Endothelial cell of umbilical vein (primary cell): ENCODE results near the gene DGKH.

Source experiments
- CTCF ChIP-seq, 2 donors: IDR thresholded peaks; 1 replicate in 1 of 2; 2 replicates in 1 of 2; pipeline ENCODE4 v1.5.1; 2011; ENCODE audit warnings: low read length in 2 of 2, mild to moderate bottlenecking in 2 of 2, moderate library complexity in 2 of 2, control low read depth in 1 of 2, inconsistent platforms in 1 of 2, low read depth in 1 of 2; ENCODE audit not compliant: insufficient read depth in 1 of 2; ENCODE audit errors: extremely low read depth in 1 of 2
- POLR2A ChIP-seq: IDR thresholded peaks from 2 replicates; pipeline ENCODE4 v1.6.1; 2012; ENCODE audit warnings: low read depth, mild to moderate bottlenecking, control low read depth, low read length

- TF ChIP-seq POLR2A = no peak
- TF ChIP-seq CTCF (IDR thresholded peaks at IDR 0.05; ENCODE audit: extremely low read depth in 1 of 2, insufficient read depth in 1 of 2, low read depth in 1 of 2, low read length in 2 of 2) = no peak
Observed at GRCh38 chr13:42061943-42062342, 13.5 kb downstream of the DGKH start.
